HG03521 (cell line): ENCODE data around the gene NTN1.

ENCODE experiments used
- ATAC-seq: cut with Tn5 transposase; IDR thresholded peaks from one replicate; pipeline ENCODE4 v1.9.1; 2021; ENCODE audit warnings: mild to moderate bottlenecking, moderate library complexity; ENCODE audit not compliant: unreplicated experiment

NTN1 gene

GRCh38 chr17:9035249-9035648, 13.9 kb downstream of the NTN1 start:
- no peak for ATAC-seq

GRCh38 chr17:9036336-9036735, 15.0 kb downstream of the NTN1 start:
- ATAC-seq, result no peak

GRCh38 chr17:9037736-9038135, 16.4 kb downstream of the NTN1 start:
- no peak for ATAC-seq

DNA sequence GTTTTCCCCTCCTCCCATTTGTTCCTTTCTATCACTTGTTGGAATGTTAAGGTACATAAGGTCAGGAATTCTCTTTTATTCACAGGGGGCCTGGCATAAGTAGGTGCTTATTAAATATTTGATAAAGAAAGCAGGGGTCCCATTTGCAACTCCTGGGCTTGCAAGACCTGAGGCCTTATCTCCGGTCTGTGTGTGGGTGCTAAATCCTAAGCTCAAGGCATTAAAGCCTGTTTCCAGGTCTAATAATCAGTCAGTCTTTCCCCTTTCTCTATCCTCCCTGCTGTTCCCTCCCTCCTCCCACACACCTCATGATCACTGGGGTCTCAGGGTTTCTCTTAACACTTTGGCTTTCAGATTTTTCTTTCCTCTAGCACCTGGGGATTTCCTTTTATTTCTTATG, 17.1 kb downstream of the NTN1 start:
- ATAC-seq, result no peak

DNA sequence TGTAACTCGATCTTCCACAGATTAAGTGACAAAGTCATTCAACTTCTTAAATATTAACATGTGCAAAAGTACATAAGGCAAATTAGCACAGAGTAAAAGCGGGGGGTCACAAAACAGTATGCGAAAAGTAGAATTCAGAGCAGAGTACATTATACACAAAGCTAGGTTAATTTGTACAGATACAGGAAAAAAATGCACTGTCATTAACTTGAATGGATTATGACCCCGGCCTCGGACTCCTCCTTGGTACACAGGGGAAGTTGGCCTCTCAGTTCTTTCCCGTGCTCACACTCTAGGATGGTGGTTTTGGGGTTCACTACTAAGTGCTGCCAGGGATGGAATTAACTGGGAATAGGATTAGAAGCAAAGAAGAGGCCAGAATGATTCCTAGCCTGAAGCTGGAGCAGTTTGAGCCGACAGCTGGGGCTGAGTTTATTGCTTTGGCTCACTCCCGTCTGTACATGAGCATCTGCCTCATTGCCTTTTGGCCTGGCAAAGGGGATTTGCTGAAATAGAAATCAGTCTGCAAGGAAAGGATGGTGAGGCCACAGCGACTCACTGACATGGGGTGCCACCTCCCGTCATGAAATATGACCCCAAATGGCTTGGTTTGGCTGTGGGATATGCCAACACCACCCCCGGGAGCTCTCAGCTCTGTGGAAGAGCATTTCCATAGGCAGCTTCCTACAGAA, 23.6 kb downstream of the NTN1 start:
- no peak for ATAC-seq

DNA sequence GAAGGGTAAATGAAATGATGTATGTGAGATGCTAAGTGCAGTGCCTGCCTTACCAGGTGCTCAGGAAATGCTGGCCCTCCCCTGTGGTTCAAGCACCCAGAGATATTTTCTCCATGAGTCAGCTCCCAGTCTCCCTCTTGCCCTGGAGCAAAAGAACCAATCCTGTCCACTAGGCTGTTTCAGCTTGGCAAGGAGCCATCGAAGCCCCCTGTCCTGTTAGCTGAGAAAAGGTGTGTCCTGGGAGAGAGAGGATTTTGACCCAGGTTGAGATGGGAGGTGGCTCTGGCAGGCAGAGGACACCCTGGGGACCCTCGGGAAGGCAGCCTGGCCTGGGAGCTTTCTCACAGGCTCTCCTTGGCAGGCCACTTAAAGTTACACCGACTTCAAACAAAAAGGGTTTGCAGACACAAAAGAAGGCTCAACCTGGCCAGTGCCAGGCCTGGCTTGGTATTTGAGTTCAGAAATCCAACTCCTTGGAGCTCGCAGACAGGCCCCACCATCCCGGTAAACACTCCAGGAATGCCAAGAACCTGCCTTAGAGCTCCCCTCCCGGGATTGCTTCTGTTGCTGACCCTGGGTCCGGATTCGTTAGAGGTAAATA, 29.6 kb downstream of the NTN1 start:
- ATAC-seq, result no peak

DNA sequence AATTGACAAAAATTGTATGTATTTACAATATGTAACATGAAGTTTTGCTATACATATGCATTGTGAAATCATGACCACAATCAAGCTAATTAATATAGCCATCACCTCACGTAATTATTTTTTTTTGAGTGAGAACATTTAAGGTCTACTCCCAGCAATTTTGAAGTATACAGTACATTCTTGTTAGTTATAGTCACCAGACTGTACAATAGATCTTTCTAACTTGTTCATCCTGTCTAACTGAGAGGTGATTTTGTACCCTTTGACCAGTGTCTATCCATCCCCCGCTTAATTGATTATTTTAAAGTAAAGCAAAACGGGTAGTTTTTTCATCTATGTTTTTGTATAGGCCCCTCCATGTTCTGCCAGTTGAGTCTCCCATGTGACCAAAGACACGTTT, 30.3 kb downstream of the NTN1 start:
- ATAC-seq, result no peak

DNA sequence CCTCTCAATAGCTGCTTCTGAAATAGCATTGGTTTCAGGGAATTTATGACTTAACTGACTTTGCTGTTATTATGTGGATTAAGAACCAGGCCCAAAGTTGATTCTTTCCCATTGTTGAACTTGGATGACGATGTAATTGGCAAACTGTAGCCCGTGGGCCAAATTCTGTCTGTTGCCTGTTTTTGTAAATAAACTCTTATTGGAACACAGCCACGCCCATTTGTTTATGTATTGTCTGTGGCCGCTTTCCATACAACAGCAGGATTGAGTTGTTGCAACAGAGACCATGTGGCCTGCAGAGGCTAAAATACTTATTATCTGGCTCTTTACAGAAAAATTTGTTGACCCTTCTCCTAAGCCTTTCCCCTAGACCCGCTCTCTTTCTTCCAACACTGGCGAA, 31.6 kb downstream of the NTN1 start:
- ATAC-seq, result no peak

- ATAC-seq, result no peak
Measured at GRCh38 chr17:9053406-9053805, 32.1 kb downstream of the NTN1 start.

DNA sequence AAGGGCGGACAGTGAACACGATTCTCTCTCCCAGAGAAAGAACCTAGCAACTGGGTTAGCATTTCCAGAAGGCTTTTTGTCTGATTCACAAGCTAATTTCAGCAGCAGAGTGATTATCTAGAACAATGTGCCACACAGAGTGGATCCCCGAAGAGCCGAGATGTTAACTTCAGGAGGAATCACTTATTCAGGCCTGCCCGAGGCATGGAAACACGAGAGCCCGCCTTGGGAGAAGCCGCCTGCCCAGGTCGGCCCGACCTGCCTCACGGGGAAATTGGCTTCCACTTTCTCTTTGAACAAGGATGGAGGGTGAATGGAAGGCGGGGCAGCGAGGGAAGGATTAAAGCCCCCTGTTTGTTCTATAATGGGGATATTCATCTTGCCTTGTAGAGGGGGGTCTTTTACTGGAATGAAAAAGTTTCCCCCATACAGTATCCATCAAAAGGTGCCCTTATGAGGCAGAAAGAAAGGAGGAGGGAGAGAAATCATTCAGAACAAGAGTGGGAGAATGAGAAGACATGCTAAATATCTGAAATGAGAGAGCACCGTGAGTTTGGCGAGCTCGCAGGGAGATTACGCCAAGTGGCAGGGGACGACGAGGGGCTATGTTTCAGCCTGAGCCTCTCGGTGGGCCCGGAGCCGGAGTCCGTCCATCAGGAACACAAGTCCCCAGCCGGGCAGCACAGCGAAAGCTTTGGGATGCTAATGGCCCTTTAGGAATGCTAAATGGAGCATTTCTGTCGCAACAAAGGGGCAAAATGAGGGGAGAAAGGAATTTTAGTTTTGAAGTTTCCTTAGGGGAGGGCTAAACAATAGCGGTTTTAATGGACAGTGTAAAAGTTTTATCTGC, 33.0 kb downstream of the NTN1 start:
- no peak for ATAC-seq

DNA sequence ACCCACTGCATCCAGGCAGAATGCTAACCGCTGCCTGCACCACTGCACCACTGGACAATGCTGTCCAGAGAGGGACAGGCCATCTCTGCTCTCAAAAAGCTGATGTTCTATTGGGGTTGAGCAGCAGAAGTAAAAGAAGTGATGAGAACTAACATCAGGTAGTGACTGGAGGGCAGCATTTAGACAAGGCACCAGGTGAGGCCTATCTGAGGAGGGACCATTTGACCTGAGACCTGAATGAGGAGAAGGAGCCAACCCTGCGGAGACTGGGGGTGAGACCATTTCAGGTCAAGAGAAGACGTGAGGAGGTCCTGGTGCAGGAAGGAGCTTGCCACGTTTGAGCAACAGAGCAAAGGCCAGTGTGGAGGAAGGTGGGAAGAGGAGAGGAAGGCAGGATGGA, 34.0 kb downstream of the NTN1 start:
- ATAC-seq, result no peak

DNA sequence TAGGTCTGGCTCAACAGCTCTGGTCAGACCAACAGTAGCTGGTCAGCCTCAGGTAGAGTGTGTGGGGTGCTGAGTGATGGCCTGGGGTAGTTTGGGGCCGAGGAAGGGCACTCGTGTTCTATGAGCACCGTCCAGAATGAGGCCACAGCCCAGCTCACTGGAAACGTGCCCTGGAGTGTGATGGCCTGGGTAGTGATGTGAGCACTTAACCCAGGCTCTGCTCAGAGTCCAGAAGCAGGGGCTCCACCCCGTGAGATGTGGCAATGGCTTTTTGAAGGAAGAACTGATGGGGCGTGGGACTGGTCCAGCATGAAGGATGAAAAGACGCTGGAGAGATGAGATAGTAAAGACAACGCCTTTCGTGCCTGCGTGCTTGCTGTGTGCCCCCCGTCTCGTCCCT, 35.3 kb downstream of the NTN1 start:
- no peak for ATAC-seq

- no peak for ATAC-seq
Measured at GRCh38 chr17:9057310-9057709, 36.0 kb downstream of the NTN1 start.

DNA sequence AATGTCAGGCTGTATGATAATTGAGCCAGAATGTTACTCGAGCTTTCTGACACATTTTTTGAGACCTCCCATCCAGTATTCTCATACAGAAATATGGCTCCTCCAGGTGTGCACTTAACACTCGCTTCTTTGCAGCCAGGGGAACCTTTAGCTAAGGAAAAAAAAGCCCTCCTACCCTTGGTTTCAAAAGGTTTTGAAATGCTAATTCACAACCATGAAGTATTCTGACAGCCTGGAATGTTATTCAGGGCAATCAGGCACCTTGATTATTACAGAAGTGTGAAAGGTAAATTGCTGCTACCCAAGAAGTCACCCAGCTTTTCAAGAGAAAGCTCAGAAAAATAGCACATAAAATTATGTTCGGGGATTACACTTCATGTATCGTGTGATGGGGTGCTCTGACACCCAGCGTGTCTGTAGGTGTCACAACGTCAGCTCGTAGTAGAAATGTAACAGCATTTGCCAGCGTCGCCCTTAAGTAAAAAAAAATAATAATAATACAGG, 41.1 kb downstream of the NTN1 start:
- no peak for ATAC-seq

DNA sequence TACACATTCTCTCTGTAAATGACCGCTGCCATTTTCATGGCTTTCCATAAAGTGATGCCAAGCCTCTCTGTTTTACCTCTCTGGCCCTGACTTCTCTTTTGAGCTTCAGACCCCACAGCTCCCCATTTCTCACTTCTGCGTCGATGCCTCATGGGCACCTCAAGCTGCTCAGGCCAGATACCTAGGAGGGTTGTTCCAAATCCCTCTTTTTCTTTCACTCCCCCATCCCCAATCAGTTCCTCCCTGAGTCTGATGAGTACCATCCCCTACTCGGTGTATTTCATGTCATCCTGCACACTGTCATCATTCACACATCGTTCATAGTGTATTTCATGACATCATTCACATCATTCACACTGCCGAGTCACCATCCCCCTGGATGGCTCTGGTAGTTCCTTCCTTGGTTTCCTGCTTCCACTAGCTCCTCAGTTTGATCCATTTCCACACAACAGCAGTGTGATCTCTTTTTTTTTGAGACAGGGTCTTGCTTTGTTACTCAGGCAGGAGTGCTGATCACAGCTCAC, 43.1 kb downstream of the NTN1 start:
- no peak for ATAC-seq

DNA sequence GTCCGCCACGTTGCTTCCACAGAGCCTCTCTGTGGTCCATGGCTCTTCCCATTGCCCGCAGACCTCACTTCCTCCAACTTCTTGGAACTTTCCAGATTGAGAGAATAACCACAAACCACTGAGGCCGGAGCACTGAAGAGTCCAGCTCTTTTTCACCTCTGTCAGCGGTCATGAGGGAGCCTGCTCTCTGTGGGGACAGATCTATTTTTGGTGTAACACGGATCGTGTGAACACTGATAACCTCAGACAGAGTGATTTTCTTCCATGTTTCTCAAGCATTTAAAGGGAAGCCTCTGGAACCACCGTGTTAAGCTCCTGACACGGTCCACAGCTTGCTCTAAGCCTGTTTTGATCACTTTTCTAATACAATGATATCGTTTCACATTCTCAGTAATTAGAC, 49.7 kb downstream of the NTN1 start:
- no peak for ATAC-seq

DNA sequence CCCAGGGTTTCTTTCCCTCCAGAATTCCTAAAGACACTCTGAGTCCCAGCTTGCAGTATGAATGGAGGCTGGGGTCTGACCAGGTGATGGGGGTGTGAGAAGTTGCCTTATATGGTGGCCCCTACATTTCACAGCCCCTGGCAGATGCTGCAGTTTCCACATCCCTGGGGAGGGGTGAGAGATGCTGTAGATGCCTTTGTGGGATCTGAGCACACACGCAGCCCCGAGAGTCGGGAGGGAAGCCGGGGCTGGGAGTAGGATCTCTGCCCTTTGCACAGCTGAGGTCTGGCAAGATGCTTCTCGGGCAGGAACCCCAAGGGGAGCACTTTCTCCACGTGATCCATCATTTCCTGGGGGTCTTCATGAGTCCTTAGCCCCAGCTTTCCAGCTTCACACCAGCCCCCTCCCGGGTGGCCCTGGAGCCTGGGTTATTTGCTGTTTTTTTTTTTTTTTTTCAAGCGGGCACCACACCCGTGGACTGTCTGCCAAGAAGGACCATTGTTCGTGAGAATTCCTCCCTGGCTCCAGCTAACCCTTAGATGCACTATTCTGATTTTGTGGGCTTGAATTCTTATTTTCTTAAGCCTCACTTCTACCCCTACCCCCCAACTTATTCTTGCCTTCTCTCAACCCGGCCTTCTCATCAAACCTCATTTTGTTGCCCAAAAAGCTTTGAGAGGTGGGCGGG, 50.6 kb downstream of the NTN1 start:
- no peak for ATAC-seq

GRCh38 chr17:9072696-9073339, 51.5 kb downstream of the NTN1 start:
- no peak for ATAC-seq

- ATAC-seq, result no peak
Measured at GRCh38 chr17:9074131-9074530, 52.8 kb downstream of the NTN1 start.

DNA sequence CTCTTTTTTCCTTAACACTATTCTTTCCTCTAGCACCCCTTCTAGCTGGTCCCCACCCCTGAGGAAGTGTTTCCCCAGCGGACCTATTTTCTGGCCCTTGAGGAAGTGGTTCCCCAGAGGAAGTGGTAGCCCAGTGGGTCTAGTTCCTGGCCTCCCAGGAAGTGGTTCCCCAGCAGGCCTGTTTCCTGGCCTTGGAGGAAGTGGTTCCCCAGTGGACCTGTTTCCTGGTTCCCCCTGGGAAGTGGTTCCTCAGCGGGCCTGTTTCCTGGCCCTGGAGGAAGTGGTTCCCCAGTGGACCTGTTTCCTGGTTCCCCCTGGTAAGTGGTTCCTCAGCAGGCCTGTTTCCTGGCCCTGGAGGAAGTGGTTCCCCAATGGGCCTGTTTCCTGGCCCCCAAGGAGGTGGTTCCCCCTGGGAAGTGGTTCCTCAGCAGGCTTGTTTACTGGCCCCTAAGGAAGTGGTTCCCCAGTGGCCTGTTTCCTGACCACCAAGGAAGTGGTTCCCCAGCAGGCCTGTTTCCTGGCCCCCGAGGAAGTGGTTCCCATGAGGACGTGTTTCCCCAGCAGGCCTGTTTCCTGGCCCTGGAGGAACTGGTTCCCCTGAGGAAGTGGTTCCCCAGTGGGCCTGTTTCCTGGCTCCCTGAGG, 58.3 kb downstream of the NTN1 start:
- no peak for ATAC-seq
